Hair follicular keratinocyte (primary cell): ENCODE results near the gene NINJ2. TPM values are rescaled to one million over a fixed set of nuclear protein-coding genes. Genes with fewer than 3 reads are reported as not detected.

Experiments
- total RNA-seq: library from RNA; depleted of rRNA; stranded (reverse); fragments of >200 nt; gene quantifications from 2 replicates; pipeline ENCODE4 v1.2.3, GENCODE V29; 2015

The NINJ2 gene
- total RNA-seq: not detected in 2 replicates

GRCh38 chr12:663293-663871 is at the start of gene NINJ2:
NINJ2 (minus strand) TSS chr12:663445; CDS start chr12:663360, 85 bp downstream.

Other genes starting within 250 kb of the NINJ2 start
- gene B4GALNT3, start 203.5 kb downstream of the NINJ2 start, total RNA-seq: 10.5 and 14.4 TPM in 2 replicates
- gene WNK1, start 89.1 kb upstream of the NINJ2 start, total RNA-seq: 29.6 and 42.2 TPM in 2 replicates